Renal cortex interstitium (tissue), 11 donors: ENCODE data around the gene TEKT2. TPM values are rescaled to one million over a fixed set of nuclear protein-coding genes. Genes with fewer than 3 reads are reported as not detected.

ENCODE experiments used
- DNase-seq, 11 donors: peaks; one replicate each; pipeline ENCODE4 v3.0.0-alpha.2; 2013; ENCODE audit warnings: low read depth in 9 of 11, low spot score in 4 of 11; ENCODE audit errors: extremely low read depth in 1 of 11
- polyA plus RNA-seq, 3 donors: library from polyadenylated mRNA; unstranded; fragments of 120-200 nt; gene quantifications; one replicate each; pipeline ENCODE4 v1.2.1, GENCODE V29; 2013; ENCODE audit not compliant: insufficient read length in 3 of 3

TEKT2 gene
- polyA plus RNA-seq, 3 donors, result 11.5 to 14.9 (median 13.0) TPM

GRCh38 chr1:36097693-36098585 is 14.0 kb downstream of the TEKT2 start:
- no peak for DNase-seq

- no peak for DNase-seq
These were observed 14.9 kb downstream of the TEKT2 start for GRCh38 chr1:36098650-36099365.

GRCh38 chr1:36099681-36100341 is 15.9 kb downstream of the TEKT2 start:
- DNase-seq, result peak in 9 of 11 donors; percentile 42 to 75 (median 61)

- no peak for DNase-seq
These were observed 16.5 kb downstream of the TEKT2 start for GRCh38 chr1:36100376-36100775.

GRCh38 chr1:36101546-36101945 is 17.7 kb downstream of the TEKT2 start:
- no peak for DNase-seq

- no peak for DNase-seq
These were observed 22.4 kb downstream of the TEKT2 start for GRCh38 chr1:36106269-36106668.

GRCh38 chr1:36107394-36107793 is 23.5 kb downstream of the TEKT2 start:
- no peak for DNase-seq

GRCh38 chr1:36108314-36108713 is 24.4 kb downstream of the TEKT2 start:
- DNase-seq, result no peak

GRCh38 chr1:36109041-36109679 is 25.3 kb downstream of the TEKT2 start:
- DNase-seq, result no peak

GRCh38 chr1:36111151-36111550 is 27.3 kb downstream of the TEKT2 start:
- no peak for DNase-seq

GRCh38 chr1:36112823-36113222 is 28.9 kb downstream of the TEKT2 start:
- DNase-seq, result no peak

GRCh38 chr1:36114371-36114770 is 30.5 kb downstream of the TEKT2 start:
- no peak for DNase-seq

GRCh38 chr1:36115200-36115669 is 31.3 kb downstream of the TEKT2 start:
- no peak for DNase-seq

GRCh38 chr1:36115931-36116330 is 32.0 kb downstream of the TEKT2 start:
- no peak for DNase-seq

GRCh38 chr1:36116901-36117300 is 33.0 kb downstream of the TEKT2 start:
- no peak for DNase-seq

GRCh38 chr1:36118447-36119204 is 34.7 kb downstream of the TEKT2 start:
- DNase-seq, result no peak

- no peak for DNase-seq
These were observed 35.6 kb downstream of the TEKT2 start for GRCh38 chr1:36119456-36119855.
